Measurements from ENCODE around the gene COQ8B.

Gene COQ8B

DNA sequence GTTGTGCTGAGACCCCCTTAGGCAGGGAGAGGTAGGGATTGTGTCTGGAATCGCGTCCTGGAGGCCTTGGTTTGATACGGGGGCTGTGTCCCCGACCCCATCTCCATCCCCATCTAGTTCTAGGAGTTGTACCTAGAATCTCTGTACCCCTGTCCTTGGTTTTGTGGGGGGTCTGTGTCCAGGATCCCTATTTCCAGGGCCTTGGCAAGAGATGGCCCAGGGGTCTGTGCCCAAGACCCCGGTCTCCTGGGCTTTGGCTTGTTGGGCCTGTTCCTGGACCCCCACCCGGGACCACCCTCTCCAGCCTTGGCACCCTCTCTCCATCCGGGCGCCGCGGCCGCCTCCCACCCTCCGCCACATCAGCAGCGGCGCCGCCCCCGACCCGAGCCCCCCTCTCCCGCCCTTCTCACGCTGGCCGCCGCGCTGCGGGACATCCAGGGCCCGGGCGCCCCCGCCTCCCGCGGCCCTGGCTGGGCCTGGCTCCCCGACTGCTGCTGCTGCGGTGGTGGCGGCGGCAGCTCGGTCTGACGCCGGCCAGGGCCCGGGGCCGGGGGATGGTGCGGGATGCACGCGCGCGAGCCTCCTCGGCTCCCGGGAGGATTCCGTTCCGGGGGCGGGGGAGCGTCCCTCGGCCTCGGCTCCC lies 26.5 kb downstream of the COQ8B start, which contains the start of gene NUMBL:
Gene NUMBL, minus strand, starts transcription at position 602 of the 643 bp plus-strand sequence. Its CDS starts 168 bp downstream, at position 434.
- no peak for DNase-seq

GRCh38 chr19:40689339-40690049 lies 27.2 kb downstream of the COQ8B start:
- no peak for DNase-seq

DNA sequence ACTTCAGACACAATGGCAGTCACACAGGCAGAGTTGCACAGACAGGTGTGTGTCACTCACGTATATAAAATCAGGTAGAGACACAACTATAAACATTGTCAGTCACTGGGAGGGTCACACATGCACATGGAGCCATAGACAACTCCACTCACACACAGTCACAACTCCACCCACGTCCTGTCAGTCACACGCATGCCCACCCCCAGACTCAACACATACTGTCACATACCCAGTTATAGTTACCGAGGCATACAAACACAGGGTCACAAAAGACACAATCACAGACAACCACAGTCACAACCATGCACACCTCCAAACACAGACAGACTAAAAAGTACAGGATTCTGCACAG lies 27.7 kb downstream of the COQ8B start:
- no peak for DNase-seq

DNA sequence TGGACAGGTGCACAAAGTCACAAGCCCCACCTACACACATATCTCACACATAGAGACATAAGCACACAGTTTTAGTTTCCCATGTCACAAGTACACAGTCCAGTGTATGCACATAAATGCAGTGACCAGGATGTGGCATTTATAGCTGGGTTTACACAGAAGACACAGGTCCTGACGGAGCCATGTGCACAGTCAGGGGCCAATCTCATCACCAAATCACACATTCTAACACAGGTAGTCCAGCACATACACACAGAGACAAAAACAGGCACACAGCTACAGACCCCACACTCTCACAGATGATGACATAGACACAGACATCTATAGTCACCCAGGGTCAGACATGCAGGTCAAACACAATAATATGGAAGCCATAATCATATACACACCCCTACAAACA lies 28.4 kb downstream of the COQ8B start:
- no peak for DNase-seq

GRCh38 chr19:40687525-40688016 lies 29.1 kb downstream of the COQ8B start:
- no peak for DNase-seq

- no peak for DNase-seq
These were observed 29.7 kb downstream of the COQ8B start for GRCh38 chr19:40686882-40687524.

DNA sequence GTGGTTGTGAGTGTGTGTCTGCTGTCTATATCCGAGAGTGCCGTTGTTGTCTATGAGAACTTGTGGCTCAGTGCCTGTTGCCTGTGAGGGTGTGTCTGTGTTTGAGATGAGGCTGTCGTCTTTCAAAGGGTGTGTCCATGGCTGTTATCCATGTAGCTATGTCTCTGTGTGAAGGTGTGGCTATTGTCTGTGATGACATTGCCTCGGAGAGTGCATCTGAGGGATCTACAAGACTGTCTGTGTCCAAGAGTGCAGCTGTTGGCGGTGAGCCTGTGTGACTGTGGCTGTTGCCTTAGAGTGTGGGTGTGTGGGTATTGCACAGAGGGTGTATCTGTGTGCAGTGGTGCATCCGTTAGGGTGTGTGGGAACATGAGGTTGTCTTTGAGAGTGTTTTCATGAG lies 31.1 kb downstream of the COQ8B start:
- DNase-seq = no peak

DNA sequence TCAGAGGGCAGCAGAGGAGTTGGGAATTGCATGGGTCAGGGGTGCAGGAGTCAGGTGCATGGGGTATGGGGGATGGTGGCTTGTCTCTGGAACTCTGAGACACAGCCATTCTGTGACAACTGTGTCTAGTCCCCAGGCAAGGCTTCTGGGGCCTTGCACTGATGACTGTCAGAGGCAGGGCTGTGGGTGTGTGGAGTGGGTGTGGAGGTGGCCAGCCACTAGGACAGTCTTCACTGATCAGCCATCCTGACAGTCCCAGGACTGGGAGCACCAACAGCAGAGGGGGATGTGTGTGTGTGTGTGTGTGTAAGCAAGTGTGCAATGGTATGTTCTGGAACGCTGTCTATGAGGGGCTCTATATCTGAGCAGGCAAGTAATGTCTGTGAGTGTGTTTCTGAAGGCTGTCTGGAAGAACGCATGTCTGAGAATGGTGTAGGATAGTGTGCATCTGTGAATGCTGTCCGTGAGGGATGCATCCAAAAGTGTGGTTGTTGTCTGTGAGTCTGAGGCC lies 31.6 kb downstream of the COQ8B start:
- no peak for DNase-seq

DNA sequence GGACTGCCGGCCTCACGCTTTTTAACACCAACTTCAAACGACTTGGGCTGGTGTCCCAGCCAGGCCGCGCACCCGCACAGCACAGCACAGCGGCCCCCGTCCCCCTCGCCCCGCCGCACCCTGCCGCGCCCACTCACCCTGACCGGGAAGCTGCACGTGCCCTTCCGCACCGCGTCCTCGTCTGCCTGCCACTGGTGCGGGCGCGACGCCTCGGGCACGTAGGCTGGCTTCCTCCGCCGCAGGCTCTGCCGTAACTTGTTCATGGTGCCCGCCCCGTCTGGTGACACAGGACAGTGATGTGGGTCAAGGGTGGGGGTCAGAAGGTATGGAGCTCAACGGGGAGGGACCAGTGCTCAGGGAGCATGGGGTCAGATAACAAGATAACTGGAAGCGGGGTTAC lies 32.4 kb downstream of the COQ8B start:
- no peak for DNase-seq

DNA sequence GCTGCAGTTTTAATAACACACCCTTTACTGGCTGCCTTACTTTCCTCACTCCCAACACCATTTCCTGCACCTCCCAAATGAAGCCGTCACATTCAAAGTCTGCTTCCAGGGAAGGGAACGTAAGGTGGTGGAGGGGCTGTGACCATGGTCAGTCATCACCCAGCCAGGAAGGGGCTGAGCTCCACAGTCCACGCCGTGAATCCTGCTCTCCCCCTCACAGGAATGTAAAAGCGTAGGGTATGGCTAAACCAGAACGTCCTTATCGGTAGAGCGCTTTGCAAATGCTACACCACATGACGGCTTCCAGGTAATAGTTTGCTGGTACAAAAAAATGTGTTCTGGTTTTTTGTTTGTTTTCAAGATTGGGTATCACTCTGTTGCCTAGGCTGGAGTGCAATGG lies 33.2 kb downstream of the COQ8B start:
- no peak for DNase-seq

- DNase-seq = no peak
These were observed 34.2 kb downstream of the COQ8B start for GRCh38 chr19:40682431-40682964.

DNA sequence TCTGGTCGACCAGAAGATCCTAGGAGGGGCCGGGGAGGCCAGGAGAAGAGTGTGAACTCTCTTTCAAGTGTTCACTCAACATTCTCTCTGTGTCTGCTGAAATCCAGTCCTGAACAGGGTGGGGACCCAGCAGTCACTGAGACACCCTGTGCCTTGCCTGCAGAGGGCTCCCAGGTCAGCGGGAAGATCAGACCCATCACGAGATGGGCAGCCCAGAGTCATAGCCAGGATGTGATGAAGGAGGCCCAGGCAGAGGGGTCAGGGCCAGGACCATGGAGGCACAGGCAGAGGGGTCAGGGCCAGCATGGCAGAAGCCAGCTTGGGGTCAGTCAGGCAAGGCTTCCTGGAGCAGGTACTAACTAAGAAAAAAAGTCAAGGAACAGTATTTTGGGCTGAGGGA lies 35.6 kb downstream of the COQ8B start:
- no peak for DNase-seq

DNA sequence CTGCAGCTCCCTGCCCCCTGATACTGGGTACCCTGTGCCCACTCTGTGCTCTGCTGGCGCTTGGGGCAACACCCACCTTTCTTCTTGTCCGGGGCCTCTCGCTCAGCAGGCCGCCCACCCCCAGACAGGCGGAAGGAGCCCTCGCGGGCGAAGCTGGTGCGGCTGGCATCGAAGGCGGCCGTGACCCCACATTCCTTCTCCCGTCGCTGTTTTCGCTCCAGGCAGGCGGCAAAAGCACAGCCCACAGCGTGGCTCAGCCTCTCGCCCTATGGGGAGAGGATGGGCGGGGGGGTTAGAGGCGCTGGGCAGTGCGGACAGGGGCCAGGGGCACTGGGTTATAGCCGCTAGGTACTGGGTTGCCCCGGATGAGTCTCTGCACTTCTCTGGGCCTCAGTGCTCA lies 39.5 kb downstream of the COQ8B start:
- no peak for DNase-seq

GRCh38 chr19:40674291-40674690 lies 42.4 kb downstream of the COQ8B start:
- no peak for DNase-seq

DNA sequence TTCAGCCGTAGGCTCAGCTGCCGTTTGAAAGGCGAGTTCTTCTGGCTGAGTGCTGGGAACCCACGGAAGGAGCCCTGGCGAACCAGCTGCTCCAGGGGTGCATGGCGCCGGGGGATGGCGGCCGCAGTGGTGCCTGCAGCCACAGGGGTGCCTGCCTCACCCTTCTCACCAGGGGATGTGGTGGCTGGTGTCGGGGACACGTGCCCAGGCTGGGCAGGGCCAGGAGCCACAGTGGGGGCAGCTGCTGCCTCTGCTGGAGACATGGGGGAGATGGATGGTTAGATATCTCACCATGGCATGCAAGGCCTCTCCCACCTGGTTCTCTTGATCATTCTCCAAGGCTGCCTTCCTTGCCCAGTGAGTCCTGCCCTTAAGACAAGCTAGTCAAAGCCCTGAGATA lies 43.3 kb downstream of the COQ8B start:
- DNase-seq = no peak

DNA sequence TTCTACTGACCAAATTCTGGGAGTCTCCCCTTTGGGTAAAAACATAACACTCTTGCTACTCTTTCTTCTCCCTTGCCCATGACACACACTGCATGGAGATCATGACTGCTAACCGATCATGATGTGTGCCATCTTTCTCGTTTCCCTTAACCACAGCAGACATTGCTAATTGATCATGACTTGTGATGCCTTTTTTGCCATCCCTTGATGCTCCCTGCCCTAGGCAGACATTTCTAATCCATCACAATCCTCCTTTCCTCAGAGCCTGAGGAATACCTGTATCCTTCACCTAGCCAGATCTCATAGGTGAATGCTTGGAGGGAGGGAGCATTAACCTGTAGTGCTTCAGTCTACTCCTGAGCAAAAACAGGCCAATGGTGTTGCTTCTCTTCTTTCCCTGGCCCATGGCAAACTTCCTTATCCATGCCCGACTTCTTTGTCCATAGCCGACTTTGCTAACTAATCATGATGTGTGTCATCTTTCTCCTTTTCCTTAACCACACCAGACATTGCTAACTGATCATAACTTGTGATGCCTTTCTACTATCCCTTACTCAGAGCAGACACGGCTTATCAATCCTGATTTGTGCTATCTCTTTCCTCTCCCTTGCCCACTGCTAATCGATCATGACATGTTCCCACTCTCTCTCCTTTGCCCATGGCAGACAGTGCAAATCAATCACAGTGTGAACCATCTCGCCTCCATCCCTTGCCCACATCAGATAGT lies 44.0 kb downstream of the COQ8B start:
- DNase-seq = no peak

- DNase-seq = no peak
These were observed 44.6 kb downstream of the COQ8B start for GRCh38 chr19:40672038-40672437.

DNA sequence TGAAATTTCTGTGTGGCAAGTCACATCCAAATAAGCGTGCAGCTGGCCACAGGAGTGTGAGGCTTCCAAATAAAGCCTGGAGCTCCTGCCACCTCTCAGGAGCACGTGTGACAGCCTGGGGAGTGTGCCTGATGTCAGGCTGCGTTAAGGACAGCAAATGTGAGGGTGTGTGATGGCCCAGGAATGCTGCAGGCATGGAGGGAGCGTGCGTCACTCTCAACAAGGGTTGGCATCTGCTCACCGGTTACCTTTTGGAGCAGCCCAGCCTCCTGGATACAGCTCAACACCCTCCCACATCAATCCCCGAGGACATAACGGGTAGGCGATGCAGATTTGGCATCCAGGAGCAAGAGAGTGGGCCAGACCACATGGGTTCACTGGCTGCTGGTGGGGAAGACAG lies 45.3 kb downstream of the COQ8B start:
- DNase-seq = no peak

DNA sequence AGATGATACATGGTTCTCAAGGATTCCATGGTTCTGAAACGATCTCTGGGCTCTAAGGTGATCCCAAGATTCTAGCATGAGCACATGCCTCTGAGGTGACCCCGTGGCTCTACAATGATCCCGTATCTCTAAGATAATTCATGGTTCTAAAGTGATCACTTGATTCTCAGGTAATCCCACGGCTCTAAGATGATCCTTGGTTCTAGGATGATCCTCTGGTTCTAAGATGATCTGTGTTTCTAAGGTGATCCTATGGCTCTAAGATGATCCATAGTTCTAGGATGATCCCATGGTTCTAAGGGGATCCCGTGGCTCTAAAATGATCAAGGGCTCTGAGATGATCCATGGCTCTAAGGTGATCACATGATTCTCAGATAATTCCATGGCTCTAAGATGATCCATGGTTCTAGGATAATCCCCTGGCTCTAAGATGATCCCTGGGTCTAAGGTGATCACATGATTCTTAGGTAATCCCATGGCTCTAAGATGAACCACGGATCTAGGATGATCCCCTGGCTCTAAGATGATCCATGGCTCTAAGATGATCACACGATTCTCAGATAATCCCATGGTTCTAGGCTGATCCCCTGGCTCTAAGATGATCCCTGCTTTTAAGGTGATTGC lies 47.6 kb downstream of the COQ8B start:
- DNase-seq = no peak

GRCh38 chr19:40667602-40668001 lies 49.1 kb downstream of the COQ8B start:
- DNase-seq = no peak

DNA sequence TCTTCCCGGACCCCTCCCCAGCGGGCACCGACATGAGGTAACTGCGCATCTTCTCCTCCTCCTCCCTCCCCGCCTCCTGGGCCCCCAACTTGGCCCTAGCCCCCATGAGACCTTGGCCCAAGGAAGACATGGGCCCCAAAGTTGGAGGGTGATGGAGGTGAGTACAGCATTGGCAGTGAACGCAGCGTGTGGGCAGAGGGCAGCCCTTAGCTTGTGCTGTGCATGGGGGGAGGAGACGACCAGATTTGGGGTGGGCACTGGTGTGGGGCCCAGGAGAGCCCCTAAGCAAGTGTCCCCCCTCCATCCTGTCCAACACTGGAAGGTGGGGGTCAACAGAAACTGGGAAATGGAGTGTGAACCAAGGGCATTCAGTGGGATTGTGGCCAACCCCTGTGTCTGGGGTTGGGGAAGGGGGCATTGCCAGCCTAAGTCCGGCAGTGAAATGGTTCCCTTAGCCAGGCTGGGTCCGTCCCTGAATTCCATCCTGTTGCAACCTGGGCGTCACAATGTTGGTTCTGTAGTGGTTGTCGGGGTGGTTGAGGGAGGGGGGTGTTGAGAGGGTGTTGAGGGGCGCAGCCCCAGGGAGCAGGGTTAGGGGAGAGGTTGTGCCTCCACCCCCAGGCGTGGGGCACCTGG lies 49.8 kb downstream of the COQ8B start:
- DNase-seq = no peak

Measured in DMS53 (cell line).